Sigmoid colon (tissue), 7 donors: Measurements from ENCODE around the gene TBC1D10A. TPM values are rescaled to one million over a fixed set of nuclear protein-coding genes. Genes with fewer than 3 reads are reported as not detected.

ENCODE experiments used
- DNase-seq: peaks from one replicate; pipeline ENCODE4 v3.0.0-alpha.2; 2019
- H3K27ac ChIP-seq, 4 donors: fragments of 200-600 bp; sonication (generic); one replicate each; pipeline ENCODE4 v1.5.1; 2016 to 2019; ENCODE audit warnings: mild to moderate bottlenecking in 1 of 4
- H3K27me3 ChIP-seq, 3 donors: fragments of 200-600 bp; sonication (generic); one replicate each; pipeline ENCODE4 v1.5.1; 2019; ENCODE audit warnings: mild to moderate bottlenecking in 1 of 3
- H3K36me3 ChIP-seq, 4 donors: fragments of 200-600 bp; sonication (generic); one replicate each; pipeline ENCODE4 v1.5.1; 2016 to 2019
- H3K4me1 ChIP-seq, 4 donors: fragments of 200-600 bp; sonication (generic); one replicate each; pipeline ENCODE4 v1.5.1; 2017 to 2019
- H3K4me3 ChIP-seq, 4 donors: fragments of 200-600 bp; sonication (generic); one replicate each; pipeline ENCODE4 v1.5.1; 2017 to 2019; ENCODE audit warnings: mild to moderate bottlenecking in 2 of 4, moderate library complexity in 1 of 4
- H3K9me3 ChIP-seq, 4 donors: fragments of 200-600 bp in 3 of 4; sonication (generic) in 3 of 4; one replicate each; pipeline versions ENCODE4 v1.5.1 to v1.6.1; 2013 to 2019
- EP300 ChIP-seq, 4 donors: sonication (generic); formaldehyde crosslinking; IDR thresholded peaks; one replicate each; pipeline ENCODE4 v1.6.1; 2017; ENCODE audit warnings: antibody characterized with exemption in 4 of 4
- POLR2A ChIP-seq, 2 donors: fragments of 450-650 bp; IDR thresholded peaks; one replicate each; pipeline ENCODE4 v1.6.1; 2016; ENCODE audit warnings: antibody characterized with exemption in 2 of 2, mild to moderate bottlenecking in 2 of 2, moderate library complexity in 2 of 2
- POLR2AphosphoS5 ChIP-seq, 4 donors: sonication (generic); formaldehyde crosslinking; IDR thresholded peaks; one replicate each; pipeline ENCODE4 v1.6.1; 2017; ENCODE audit warnings: antibody characterized with exemption in 4 of 4
- WGBS, 2 donors: extraction: QIAGEN DNeasy Blood & Tissue Kit; methylation state at CpG; one replicate each; pipeline ENCODE4 v1.1.7; 2013; 5-methylcytosine and 5-hydroxymethylcytosine counted together
- intact Hi-C: fragments of 100-400 bp; cut with DNase I; formaldehyde crosslinking; loops from one replicate; pipeline ENCODE4 v1.15.1; 2023
- polyA plus RNA-seq, 3 donors: library from polyadenylated mRNA; stranded (reverse); fragments of 200-250 nt; gene quantifications; one replicate each; pipeline ENCODE4 v1.2.3, GENCODE V29; 2013
- total RNA-seq, 4 donors: library from RNA; depleted of rRNA; stranded (reverse); fragments of >200 nt; gene quantifications; one replicate each; pipeline ENCODE4 v1.1.0, GENCODE V29; 2016
- TF ChIP-seq, protein P1 (sequence below), 4 experiments: fragments of 450-650 bp in 3 of 4; fragments of 200-600 bp in 1 of 4; IDR thresholded peaks; one replicate each; pipeline ENCODE4 v1.5.1; 2016 to 2019; ENCODE audit warnings: antibody characterized with exemption in 4 of 4, mild to moderate bottlenecking in 3 of 4, moderate library complexity in 2 of 4
- donor health status: healthy with polysubstance abuse.
- donor health status: Bipolar disorder and iron deficiency.
- donor health status: healthy.

TBC1D10A gene
- total and polyA plus RNA-seq, 7 donors: 12.5 to 35.4 (median 29.1) TPM

DNA sequence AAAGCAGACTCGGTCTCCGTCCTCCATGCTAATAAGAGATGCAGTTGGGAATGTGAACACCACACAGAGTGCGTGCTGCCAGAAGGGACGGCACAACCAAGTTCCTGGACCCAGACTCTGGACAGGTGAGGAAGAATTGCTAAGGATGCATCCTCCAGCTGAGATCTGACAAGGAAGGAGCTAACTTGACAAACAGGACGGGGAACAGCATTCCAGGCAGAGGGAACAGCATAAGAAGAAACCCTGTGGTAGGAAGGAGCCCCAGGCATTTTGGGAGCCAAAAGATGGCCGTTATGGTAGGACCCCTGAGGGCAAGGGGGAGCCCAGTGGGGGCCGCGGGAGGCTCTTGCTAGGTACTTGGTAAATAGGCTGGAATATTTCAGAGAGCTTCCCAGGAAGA, 66.1 kb downstream of the TBC1D10A start:
- 91 to 93% methylated on average over 8 of the region's 8 CpGs for WGBS, 2 donors
- Histone ChIP-seq H3K9me3 (no peaks in the 10 kb centered on the region), H3K27me3 (no peaks in the 10 kb centered on the region), H3K4me1 (peaks cover 0 to 15% (median 9%) of the 10 kb centered on the region in 4 donors), H3K27ac (no peak overlapping the region), H3K36me3 (no peaks in the 10 kb centered on the region), H3K4me3 (no peak overlapping the region)
- intact Hi-C loops: no loop called here
- TF ChIP-seq, protein P1, sequence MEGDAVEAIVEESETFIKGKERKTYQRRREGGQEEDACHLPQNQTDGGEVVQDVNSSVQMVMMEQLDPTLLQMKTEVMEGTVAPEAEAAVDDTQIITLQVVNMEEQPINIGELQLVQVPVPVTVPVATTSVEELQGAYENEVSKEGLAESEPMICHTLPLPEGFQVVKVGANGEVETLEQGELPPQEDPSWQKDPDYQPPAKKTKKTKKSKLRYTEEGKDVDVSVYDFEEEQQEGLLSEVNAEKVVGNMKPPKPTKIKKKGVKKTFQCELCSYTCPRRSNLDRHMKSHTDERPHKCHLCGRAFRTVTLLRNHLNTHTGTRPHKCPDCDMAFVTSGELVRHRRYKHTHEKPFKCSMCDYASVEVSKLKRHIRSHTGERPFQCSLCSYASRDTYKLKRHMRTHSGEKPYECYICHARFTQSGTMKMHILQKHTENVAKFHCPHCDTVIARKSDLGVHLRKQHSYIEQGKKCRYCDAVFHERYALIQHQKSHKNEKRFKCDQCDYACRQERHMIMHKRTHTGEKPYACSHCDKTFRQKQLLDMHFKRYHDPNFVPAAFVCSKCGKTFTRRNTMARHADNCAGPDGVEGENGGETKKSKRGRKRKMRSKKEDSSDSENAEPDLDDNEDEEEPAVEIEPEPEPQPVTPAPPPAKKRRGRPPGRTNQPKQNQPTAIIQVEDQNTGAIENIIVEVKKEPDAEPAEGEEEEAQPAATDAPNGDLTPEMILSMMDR (IDR thresholded peaks at IDR 0.05): no peak
- no peak for TF ChIP-seq EP300 (IDR thresholded peaks at IDR 0.05)
- no peak for TF ChIP-seq POLR2AphosphoS5 (IDR thresholded peaks at IDR 0.05)
- no peak for TF ChIP-seq POLR2A (IDR thresholded peaks at IDR 0.05)
- no peak for DNase-seq

DNA sequence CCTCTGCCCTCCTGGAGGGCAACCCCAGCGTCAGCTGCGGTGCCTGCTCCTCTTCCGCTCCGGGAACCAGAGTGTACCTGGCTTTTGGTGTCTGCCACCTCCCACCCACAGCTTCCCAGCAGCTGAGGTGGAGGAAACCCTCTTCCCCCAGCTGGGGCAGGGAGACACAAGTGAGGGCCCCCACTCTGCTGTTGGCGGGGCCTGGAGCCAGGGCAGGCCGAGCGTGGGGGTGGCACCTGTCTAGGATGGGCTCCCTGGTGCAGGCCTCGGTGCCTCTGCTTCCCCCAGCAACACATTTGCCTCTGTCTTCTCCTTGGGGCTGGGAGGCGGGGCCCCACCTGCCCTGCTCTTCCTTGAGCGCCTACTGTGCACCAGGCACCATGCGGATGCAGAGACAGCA, 66.5 kb downstream of the TBC1D10A start:
- Histone ChIP-seq H3K27me3 (no peaks in the 10 kb centered on the region), H3K4me3 (no peak overlapping the region), H3K27ac (no peak overlapping the region), H3K4me1 (peaks cover 0 to 15% (median 10%) of the 10 kb centered on the region in 4 donors), H3K36me3 (no peaks in the 10 kb centered on the region), H3K9me3 (no peaks in the 10 kb centered on the region)
- no peak for DNase-seq
- 91% methylated on average over 11 of the region's 11 CpGs for WGBS, 2 donors
- intact Hi-C loops: no loop called here
- TF ChIP-seq POLR2A (IDR thresholded peaks at IDR 0.05): no peak
- no peak for TF ChIP-seq POLR2AphosphoS5 (IDR thresholded peaks at IDR 0.05)
- TF ChIP-seq, protein P1 (IDR thresholded peaks at IDR 0.05): no peak
- no peak for TF ChIP-seq EP300 (IDR thresholded peaks at IDR 0.05)

DNA sequence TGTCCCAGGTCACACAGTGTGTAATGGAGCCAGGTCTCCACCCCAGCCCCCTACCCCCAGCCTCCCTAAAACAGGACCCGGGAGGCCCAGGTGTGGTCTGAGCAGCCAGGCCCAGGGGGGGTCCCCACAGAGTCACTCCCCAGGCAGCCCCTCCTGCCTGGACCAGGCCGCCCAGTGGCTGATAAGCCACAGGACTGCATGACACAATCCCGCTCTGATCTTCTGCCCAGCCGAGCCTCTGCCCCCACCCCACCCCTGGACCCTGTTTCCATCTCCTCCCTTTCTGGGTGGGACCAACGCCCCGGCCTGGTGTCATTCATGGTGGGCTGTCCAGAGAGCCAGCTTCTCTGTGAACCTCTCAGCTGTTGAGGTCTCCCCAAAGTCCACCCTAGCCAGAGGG, 72.4 kb downstream of the TBC1D10A start:
- Histone ChIP-seq H3K4me3 (no peak overlapping the region), H3K4me1 (peaks cover 0 to 30% (median 25%) of the 10 kb centered on the region in 4 donors), H3K36me3 (no peaks in the 10 kb centered on the region), H3K27me3 (peaks cover 0 to 5% (median 0%) of the 10 kb centered on the region in 3 donors), H3K9me3 (no peaks in the 10 kb centered on the region), H3K27ac (no peak overlapping the region)
- DNase-seq: no peak
- WGBS, 2 donors: 75 to 85% methylated on average over 6 of the region's 6 CpGs
- intact Hi-C loops: loop anchor here (2.0 kb wide), 1 partner anchor 146 kb away; no protein-coding TSS in a partner anchor
- no peak for TF ChIP-seq EP300 (IDR thresholded peaks at IDR 0.05)
- TF ChIP-seq, protein P1 (IDR thresholded peaks at IDR 0.05): no peak
- TF ChIP-seq POLR2A (IDR thresholded peaks at IDR 0.05): no peak
- TF ChIP-seq POLR2AphosphoS5 (IDR thresholded peaks at IDR 0.05): no peak

DNA sequence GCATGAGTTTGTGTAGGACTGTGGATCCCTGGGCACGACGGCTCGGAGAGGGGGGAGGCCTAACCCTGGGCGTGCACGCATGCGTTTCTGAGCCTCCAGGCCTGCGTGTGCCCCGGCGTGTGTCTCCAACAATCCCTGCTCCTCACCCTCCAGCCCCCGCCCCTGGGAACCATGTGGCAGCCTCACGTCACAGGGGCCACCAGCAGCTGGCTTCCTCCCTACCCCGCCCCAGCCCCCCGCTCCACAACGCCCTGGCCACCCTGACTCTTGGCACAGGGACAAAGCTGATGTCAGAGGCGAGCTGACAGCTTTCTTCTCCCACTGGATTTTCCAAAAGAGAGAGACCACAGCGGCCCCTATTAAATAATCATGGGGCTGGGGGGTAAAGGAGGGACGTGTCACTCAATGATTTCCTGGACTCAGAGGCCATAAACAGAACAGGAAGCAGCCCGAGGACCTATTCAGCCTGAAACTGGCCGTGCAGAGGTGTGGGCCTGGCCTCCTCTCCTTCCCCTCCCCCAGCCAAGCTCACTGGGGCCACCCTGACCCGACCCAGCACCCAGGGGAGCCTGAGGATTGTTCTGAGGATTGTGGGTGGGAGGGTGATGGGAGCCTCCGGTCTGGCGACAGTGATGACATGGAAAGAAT, 73.4 kb downstream of the TBC1D10A start:
- Histone ChIP-seq H3K9me3 (no peaks in the 10 kb centered on the region), H3K36me3 (no peaks in the 10 kb centered on the region), H3K4me1 (peaks cover 0 to 30% (median 25%) of the 10 kb centered on the region in 4 donors), H3K4me3 (peak overlapping the region in 2 of 4 donors; percentile 3 to 13), H3K27ac (peak overlapping the region in 1 of 4 donors; percentile 27), H3K27me3 (peaks cover 0 to 11% (median 0%) of the 10 kb centered on the region in 3 donors)
- intact Hi-C loops: no loop called here
- DNase-seq: no peak
- 11 to 40% methylated on average over 22 of the region's 22 CpGs for WGBS, 2 donors
- no peak for TF ChIP-seq EP300 (IDR thresholded peaks at IDR 0.05)
- TF ChIP-seq POLR2A (IDR thresholded peaks at IDR 0.05): no peak
- TF ChIP-seq, protein P1 (IDR thresholded peaks at IDR 0.05): no peak
- no peak for TF ChIP-seq POLR2AphosphoS5 (IDR thresholded peaks at IDR 0.05)
